Thyroid gland (tissue), 4 donors: ENCODE data around the gene HOXB7.

ENCODE experiments used
- POLR2A ChIP-seq, 2 donors: fragments of 450-650 bp; IDR thresholded peaks; one replicate each; pipeline ENCODE4 v1.6.1; 2017; ENCODE audit warnings: antibody characterized with exemption in 2 of 2, mild to moderate bottlenecking in 2 of 2, moderate library complexity in 1 of 2
- TF ChIP-seq, protein P1 (sequence below), 6 experiments: fragments of 200-600 bp in 3 of 6; fragments of 450-650 bp in 3 of 6; sonication (generic) in 3 of 6; IDR thresholded peaks; one replicate each; pipeline ENCODE4 v1.5.1; 2016 to 2019; ENCODE audit warnings: antibody characterized with exemption in 6 of 6, mild to moderate bottlenecking in 2 of 6, inconsistent platforms in 1 of 6, moderate library complexity in 1 of 6

DNA sequence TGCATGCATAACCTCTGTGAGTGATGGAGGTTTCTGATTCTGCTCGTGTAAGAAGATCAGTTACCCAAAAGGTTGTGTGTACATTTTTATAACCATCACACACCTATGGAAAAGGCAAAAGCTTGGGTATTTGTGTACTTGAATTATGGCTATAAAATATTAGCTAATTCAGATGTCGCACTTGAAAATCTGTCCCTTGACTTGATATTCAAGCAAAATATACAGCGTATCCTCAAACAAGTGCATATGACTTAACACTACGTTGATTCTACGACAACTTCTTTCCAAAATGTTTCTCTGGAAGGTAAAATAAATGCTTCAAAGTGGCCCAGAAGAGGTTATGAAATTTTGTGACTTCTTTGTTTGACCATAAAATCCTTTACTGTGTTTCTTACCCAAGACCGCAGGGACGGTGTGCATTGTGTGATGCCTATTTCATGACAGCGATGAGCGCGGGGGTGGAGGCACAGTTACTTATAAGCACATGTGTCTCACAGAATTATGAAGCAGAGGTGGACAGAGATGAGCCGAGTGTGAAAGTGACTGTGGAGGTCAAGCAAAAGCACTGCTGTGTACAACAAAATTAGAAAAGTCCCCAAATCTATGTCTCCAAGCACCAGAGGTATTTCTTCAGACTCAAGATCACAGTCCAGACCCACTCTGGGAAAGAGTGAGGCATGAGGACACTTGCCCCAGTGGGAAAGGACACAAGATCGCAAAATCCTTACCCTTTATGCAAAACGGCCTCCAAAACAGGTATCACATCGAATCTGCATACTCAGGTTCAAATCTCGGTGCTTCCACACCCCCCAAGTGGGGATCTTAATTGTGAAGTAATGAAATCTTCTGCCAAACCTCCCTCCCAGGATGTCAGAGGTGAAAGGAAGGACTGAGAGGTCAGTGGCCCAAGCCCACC is 19.4 kb upstream of the HOXB7 start:
- TF ChIP-seq, protein P1, sequence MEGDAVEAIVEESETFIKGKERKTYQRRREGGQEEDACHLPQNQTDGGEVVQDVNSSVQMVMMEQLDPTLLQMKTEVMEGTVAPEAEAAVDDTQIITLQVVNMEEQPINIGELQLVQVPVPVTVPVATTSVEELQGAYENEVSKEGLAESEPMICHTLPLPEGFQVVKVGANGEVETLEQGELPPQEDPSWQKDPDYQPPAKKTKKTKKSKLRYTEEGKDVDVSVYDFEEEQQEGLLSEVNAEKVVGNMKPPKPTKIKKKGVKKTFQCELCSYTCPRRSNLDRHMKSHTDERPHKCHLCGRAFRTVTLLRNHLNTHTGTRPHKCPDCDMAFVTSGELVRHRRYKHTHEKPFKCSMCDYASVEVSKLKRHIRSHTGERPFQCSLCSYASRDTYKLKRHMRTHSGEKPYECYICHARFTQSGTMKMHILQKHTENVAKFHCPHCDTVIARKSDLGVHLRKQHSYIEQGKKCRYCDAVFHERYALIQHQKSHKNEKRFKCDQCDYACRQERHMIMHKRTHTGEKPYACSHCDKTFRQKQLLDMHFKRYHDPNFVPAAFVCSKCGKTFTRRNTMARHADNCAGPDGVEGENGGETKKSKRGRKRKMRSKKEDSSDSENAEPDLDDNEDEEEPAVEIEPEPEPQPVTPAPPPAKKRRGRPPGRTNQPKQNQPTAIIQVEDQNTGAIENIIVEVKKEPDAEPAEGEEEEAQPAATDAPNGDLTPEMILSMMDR (IDR thresholded peaks at IDR 0.05) = no peak
- no peak for TF ChIP-seq POLR2A (IDR thresholded peaks at IDR 0.05)
